CD1c-positive myeloid dendritic cell (primary cell): ENCODE measurements around the gene OR2A7.
"Not testable (repeated sequence)": the region's sequence is repeated elsewhere in the genome, so short reads cannot be mapped to it uniquely, and the experiment has no call there.

Experiments used
- DNase-seq: peaks from one replicate; pipeline ENCODE4 v3.0.0-alpha.2; 2016; ENCODE audit errors: extremely low spot score

The OR2A7 gene, protein sequence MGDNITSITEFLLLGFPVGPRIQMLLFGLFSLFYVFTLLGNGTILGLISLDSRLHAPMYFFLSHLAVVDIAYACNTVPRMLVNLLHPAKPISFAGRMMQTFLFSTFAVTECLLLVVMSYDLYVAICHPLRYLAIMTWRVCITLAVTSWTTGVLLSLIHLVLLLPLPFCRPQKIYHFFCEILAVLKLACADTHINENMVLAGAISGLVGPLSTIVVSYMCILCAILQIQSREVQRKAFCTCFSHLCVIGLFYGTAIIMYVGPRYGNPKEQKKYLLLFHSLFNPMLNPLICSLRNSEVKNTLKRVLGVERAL

DNA sequence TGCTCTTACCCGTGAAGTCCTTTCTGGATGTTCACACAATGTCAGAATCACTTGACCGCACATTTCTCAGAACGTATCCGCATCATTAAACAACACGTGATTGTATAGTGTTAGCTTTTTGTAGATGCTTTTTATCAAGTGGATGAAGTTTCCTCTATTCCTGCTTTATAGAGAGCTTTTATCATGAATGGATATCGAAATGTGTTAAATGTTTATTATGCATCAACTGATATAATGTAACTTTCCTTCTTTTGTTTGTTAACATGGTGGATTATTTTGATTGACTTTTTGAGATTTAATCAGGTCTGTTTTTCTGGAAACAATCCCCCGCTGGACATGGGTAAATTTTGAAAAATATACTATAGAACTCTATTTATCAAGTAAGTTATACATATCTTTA is at the start of gene OR2A7:
Gene OR2A7, minus strand, starts transcription at position 101 of the 400 bp plus-strand sequence. CDS start 5,164 bp downstream, outside the sequence.
- DNase-seq = not testable (repeated sequence)

DNA sequence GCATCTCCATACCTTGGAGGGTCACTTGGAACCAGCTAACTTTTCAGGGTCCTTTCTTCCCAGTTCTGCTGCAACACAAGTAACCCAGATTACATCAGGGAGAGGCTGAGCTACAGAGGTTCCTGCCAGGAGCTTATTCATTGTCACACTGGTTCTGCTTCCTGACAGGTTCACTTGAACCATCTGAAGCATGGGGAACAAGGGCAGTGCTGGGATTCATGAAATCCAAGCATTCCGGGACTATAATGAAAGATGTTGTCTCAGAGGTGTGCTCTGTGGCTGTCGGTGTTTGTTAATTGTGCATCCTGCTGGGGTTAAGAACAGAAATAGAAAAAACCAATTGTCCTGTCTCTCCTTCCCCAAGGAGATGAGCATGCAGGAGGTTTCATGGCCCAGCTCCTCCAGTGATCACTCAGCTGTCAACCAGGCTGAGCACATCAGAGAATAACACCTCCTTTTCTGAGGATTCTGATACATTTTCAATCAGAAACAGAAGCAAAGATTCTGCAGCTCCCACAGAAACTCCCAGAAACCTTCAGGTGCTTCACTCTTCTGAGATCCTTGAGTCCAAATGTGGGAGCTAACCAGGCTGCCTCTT is 47.4 kb upstream of the OR2A7 start, which contains the start of gene OR2A1:
Gene OR2A1, plus strand, starts transcription at position 548 of the 598 bp plus-strand sequence. CDS start 5,706 bp downstream, outside the sequence.
- not testable (repeated sequence) for DNase-seq

DNA sequence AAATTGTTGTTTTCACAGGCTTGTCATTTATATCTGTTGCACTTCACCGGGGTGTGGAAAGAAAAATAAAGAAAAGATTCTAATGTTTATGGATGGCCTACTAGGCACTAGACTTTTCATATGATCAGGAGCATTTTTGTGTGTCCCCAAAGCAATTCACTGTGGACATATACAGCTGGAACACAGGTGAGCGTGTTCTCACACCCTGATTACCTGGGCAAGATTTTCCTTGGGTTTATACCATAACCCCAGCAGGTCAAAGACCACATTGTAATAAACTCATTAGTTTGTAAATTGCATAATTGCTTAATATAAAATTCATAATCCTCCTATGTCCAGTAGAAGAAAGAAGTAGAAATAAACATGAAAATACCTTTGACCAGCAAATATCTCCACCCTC is 46.6 kb upstream of the OR2A7 start:
- DNase-seq = not testable (repeated sequence)

DNA sequence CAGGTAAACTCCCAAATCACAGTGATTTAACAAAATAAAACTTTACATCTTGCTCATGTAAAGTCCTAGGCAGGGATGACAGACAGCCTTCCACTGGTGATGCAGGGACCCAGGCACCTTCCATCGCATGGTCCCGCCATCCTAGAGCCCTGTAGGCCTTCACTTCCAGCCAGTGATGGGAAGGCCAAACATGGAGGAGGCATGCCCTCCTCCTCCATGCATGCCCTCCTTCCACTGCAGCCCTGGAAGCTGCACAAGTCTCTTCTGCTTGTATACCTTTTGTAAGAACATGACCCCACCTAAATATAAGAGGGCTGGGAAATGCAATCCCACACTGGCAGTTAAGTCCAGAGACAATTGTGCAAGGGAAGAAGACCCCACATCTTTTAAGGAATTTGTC is 45.1 kb upstream of the OR2A7 start:
- DNase-seq = not testable (repeated sequence)

DNA sequence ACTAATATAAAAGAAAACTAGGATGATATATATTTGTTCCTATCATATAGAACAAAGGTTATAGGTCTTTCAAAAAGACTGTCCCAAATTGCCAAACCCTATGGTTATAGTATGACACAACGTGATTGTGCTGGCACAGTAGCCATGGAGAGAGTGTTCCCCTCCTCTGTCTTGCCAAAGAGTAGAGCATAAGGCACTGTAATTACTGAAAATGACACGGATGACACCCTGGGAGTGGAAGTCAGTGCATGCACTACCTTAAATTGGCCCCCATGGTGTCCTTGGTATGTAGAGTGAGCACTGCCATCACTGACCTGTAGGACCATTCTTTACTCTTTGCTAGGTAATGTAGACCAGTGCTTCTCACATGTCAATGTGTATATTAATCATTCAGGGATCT is 40.6 kb upstream of the OR2A7 start:
- DNase-seq = not testable (repeated sequence)

DNA sequence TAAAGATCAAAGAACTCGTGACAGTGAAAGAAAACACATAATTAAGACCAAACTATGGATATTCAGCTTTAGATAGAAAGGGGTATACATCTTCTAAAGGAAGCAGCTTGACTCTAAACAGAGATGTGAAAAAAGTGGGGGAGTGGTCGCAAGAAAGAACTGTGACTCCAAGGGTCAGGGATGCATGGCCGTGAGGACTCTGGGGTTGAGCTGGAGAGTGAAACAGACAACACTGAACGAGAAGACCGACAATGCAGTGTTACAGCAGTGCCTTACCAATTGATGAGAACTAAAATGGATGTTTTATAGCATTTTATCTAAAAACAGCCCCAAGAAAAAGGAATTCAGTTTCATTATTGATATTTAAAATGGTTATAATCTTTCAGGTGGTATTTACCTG is 39.0 kb upstream of the OR2A7 start:
- DNase-seq = not testable (repeated sequence)

DNA sequence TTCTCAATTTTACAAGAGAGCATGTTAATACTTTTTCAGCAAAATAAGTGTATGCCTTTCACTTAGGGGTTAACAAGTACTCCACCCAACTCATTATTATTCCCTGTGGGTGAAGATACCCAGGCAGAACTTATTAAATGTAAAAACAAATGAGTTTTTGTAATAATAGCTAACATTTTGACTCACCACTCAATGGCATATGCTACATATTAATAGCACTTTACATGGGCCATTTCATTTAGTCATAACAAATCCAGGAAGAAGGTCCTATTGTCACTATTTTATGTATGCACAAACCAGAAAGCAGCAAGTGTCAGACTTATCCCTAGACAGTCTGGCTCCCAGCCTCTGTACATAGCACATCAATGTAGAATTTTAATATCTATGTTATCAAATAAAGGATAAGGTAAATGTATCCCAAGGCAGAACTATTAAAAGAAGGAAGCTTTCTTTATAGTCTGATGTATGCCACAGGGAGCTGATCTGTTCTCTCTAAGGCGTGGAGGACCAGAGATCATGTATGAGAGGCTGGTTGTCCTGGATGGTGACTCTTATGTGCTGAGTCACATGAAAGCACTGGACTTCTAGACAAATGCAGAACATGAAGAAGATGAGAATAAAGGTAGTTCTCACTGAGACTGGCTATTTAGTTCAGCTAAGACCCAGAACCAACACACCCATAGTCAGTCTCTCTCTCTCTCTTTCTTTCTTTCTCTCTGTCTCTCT is 38.1 kb upstream of the OR2A7 start:
- DNase-seq = not testable (repeated sequence)

DNA sequence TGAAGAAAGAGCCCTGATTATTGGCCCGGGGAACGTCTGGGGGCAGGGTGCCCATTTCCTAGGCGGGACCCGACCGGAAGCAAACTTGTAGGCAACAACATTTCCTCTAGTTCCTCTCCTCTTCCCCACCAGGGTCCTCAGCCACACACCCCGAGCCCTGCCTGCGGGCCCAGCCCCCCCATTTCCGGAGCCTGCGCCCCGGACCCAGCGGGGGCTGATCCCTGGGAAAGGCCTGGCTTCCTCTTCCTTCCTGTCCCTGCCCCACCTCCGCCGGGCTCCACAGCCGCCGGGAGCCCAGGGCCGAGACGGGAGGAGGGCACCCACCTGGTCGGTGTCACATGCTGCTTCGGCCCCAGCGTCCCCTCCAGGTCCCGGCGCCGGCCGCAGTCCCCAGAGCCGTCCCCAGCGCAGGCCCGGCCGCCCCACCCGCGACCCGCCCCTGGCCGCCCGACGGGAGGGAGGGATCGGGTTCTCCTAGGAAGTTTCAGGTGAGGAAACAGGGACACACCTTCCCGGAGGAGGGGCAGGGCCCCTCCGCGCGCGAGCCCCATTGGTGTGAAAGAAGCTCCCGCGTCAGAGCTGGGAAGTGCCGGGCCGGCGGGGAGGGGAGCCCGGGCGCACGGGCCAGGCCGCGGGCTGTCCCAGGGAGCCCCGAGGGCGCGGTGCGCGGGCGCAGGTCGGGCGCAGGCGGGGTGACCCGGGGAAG is 29.4 kb upstream of the OR2A7 start:
- DNase-seq = not testable (repeated sequence)

DNA sequence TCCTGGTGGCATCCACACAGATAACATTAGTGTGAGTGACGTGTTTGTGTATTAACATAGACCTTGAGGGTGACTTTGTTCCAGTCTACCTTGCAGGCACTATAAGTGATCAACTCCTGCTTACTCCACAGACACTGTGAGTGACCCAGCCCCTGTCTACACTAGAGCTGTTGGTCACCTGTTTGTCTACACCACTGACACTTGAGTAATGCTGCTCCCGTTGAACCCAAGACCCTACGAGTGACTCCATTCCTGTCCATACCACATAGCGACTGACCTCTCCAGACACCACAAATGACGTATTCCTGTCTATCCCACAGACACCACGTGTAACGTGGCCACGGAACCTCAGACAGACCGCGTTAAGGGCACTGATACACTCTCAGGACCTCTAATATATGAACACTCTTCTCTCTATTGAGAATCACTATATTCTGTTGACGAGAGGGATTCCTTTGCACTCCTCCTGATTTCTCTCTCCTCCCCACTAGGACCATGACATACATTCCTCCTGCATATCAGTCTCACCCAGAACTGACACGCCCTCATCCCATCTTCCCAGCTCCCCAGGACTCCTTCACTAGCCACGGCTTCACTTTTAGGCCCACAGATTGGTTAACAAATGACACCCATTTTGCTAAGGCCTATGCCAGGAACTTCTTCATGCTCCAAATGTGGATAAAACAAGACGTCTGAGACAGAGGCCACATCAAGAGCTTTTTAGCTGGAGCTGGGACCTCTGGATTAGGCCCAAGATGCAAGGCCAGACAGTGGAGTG is 28.0 kb upstream of the OR2A7 start:
- DNase-seq = not testable (repeated sequence)

DNA sequence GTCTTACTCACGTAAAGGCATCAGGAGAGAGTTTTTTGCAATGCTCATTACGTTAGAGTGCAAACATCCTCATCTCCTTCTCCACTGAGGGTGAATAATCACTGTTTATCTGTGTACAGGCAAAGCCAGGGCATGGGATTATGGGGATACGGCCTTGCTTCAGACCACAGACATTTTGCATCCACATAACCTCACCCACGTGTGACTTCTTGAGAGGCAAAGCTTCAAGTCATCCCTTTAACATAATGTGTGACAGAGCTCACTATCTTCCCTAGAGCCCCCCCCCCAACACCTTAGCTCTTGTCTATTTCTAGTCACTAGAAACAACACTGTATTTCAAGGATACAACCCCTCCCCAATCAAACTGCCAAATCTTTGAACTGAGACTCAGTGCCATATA is 27.0 kb upstream of the OR2A7 start:
- DNase-seq = not testable (repeated sequence)

DNA sequence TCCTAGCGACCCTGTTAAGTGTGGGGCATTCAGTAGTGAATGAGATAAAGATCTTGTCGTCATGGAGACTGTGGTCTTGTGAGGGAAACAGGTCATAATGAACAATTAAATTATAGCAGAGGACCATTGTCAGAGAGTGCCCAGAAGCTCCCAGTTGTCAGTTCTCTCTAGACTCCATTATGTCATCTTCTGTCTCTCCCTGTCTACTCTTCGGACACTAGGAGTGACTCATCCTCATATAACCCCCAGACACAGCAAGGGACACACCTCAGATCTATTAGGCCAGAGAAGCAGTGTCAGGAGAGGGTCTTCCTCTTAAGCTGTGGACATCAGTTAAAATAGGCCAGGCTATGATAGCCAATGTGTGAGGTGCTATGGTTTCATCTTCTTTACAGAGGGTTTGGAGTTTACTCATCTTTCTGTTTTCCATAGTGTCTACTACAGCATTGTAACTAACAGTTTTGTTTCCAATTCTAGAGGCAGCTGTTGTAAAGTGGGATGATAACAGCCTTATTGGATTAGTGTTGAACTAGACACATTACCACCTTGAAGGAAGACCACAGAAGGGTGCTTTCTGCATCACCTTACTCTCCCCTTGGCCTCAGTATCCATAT is 22.7 kb upstream of the OR2A7 start:
- DNase-seq = not testable (repeated sequence)

DNA sequence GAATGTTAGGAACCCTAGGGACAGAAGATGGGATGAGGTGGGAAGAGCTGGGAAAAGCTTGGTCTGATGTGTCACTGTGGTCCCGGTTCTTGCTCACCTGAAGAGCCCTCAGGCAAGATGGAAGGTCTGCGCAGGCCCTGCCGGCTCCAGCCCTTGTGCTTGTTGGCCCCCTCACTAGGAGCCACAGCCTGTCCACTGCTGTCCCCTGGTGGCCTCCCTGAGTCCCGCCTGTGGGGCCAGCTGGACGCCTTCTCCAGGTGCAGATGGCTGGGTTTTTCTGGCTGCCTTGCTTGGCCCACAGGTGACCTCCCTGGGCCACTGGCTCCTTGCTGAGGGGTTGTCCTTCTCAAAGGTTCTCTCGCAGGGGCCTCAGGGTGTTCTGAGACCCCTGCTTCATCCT is 19.1 kb upstream of the OR2A7 start:
- DNase-seq = not testable (repeated sequence)

DNA sequence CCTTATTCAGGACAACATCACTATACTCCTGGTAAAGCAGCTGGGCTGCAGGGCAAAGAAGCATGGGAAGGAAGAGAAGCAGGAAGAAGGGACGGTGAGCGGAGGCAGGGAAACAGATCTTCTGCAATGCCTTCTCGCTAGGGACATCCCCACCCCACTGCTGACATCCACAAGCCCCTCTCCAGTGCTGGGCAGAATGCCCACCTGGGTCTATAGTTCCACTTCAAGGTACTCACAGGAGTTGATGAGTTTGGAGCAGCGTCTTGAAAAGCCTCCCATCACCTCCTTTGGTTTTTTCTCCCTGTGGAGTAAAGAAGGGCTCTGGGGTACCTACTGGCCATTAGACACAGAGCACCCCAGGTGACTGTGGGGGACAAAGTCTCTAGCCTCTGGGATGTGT is 17.9 kb upstream of the OR2A7 start:
- not testable (repeated sequence) for DNase-seq

DNA sequence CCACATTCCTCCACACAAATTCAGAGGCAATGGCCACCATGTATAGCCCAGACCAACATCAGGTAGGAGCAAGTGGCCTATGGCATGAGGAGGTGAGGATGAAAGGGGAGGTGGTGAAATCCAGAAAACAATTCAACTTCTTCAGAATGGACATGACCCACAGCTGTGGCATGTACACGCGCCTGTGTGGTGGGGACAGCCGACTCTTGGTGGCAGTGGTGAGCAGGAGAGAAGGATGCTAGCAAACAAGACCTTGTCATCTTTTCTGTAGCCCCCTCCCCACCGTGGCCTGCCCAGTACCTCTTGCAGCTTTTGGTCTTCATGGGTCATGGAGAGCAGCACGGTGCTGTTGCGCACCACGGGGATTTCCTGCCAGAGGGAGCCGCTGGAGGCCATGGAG is 17.4 kb upstream of the OR2A7 start:
- not testable (repeated sequence) for DNase-seq

DNA sequence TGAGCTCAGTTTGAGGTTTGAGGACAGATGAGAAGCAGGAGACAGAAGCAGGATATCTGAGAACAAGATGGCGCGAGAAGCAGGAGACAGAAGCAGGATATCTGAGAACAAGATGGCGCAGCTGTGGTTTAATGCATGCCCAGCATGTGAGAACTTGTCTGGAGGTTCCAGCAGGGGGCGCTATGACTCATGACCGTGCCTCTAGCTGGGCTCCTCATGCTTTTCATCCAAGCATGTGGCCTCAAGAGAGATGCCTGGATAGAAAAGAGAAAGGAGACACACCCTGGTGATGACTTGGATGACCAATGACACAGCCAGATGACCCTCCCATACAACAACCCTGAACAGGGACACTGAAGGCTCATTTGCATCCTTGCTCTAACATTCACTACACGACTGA is 15.4 kb upstream of the OR2A7 start:
- DNase-seq = not testable (repeated sequence)

DNA sequence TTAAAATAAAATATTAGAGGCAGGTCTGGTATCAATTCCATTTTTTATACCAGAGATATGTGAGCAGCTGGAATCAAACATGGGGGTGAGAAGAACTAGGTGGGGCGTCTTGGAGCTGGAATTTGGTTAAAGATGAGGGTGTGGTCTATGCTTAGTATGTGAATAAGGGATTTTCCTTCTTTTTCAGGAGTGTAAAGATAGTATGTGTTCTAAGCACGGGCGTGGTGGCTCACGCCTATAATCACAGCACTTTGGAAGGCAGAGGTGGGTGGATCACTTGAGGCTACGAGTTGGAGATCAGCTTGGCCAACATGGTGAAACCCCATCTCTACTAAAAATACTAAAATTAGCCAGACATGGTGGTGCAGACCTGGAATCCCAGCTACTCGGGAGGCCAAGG is 10.7 kb upstream of the OR2A7 start:
- not testable (repeated sequence) for DNase-seq

DNA sequence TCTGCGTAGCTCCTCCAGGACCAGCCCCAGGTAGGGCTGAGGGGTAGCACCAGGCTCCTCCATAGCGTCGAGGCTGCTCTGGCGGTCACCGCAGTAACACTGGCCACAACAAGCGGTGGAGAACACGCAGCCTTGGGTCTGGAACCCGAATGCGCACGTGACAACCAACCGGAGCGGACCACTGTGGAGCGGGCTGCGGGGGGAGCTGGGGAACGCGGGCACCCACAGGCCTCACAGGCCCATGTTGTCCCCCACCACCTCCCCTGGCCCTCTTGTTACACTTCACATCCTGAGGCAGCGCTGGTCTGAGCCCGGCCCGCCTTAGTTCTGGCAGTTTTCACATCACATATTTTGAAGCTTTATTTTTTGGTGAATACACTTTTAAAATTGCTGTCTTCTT is 4.6 kb upstream of the OR2A7 start, which contains the start of gene CTAGE8:
Gene CTAGE8, minus strand, starts transcription at position 101 of the 400 bp plus-strand sequence. Its CDS starts 38 bp downstream, at position 63.
- not testable (repeated sequence) for DNase-seq

DNA sequence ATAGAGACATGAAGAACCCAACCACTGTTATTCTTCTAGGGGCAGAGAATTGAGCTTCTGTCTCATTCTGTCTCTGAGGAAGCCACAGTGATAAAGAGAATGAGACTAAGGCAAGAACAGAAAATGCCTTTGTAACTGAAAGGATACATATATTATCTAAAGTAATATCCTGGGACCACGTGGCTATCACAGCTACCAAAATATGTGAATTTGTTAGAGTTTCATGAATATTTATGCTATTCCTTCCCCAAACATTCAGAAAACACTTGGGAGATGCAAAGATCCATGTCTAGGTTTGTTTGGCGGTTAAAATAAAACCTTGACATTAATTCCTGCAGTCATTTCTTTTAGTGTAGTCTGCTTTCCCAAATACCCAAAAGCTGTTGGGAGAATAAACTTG is 2.5 kb downstream of the OR2A7 start:
- DNase-seq = not testable (repeated sequence)

DNA sequence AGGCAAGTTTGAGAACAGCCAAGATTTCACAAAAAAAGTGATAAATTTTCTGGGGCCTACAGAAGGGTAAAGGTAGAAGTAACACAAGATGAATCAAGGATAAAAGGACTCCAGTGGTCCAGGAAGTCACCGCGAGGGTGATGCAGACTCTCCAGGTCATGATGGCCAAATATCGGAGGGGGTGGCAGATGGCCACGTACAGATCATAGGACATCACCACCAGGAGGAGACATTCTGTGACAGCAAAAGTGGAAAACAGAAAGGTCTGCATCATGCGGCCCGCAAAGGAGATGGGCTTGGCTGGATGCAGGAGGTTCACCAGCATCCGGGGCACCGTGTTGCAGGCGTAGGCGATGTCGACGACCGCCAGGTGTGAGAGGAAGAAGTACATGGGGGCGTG is 5.5 kb downstream of the OR2A7 start:
- not testable (repeated sequence) for DNase-seq

DNA sequence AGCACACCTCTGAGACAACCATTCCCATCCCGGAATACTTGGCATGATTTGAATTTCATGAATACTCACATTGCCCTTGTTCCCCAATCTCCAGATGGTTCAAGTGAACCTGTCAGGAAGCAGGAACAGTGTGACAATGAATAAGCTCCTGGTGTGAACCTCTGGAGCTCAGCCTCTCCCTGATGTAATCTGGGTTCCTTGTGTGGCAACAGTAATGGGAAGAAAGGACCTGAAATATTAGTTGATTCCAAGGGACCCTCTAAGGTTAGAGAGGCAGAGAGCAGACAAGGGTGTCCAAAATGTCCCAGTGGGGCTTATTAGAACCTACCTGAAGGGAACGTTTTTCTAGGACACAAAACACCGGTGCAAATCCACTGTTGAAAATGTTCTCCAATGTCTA is 8.5 kb downstream of the OR2A7 start:
- peak; percentile 7 for DNase-seq
